Brain pericyte (primary cell): ENCODE measurements around the gene SLC22A3.
"Not testable (repeated sequence)": the region's sequence is repeated elsewhere in the genome, so short reads cannot be mapped to it uniquely, and the experiment has no call there.

ENCODE experiments used
- DNase-seq: peaks from one replicate; pipeline ENCODE4 v3.0.0-alpha.2; 2012; ENCODE audit warnings: low read depth, low spot score

The SLC22A3 gene, protein sequence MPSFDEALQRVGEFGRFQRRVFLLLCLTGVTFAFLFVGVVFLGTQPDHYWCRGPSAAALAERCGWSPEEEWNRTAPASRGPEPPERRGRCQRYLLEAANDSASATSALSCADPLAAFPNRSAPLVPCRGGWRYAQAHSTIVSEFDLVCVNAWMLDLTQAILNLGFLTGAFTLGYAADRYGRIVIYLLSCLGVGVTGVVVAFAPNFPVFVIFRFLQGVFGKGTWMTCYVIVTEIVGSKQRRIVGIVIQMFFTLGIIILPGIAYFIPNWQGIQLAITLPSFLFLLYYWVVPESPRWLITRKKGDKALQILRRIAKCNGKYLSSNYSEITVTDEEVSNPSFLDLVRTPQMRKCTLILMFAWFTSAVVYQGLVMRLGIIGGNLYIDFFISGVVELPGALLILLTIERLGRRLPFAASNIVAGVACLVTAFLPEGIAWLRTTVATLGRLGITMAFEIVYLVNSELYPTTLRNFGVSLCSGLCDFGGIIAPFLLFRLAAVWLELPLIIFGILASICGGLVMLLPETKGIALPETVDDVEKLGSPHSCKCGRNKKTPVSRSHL

DNA sequence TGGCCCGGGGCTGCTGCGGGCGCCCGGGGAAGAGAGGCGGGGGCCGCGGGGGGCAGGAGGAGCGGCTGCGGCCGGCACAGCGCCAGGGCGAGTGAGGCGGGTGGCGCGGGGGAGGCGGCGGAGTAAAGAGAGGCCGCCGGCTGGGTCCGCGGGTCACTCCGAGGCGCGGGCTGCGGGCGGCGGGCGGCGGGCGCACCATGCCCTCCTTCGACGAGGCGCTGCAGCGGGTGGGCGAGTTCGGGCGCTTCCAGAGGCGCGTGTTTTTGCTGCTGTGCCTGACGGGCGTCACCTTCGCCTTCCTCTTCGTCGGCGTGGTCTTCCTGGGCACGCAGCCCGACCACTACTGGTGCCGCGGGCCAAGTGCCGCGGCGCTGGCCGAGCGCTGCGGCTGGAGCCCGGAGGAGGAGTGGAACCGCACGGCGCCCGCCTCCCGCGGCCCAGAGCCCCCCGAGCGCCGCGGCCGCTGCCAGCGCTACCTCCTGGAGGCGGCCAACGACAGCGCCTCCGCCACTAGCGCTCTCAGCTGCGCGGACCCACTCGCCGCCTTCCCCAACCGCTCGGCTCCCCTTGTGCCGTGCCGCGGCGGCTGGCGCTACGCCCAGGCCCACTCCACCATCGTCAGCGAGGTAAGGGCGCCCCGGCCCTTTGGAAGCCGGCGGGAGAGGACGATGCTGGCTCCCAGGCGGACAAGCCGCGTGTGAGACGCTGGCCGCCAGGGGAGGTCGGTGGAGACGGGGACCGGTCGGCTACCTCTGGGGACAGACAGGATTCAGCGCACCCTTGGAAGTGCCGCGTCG lies at the start of gene SLC22A3:
Gene SLC22A3, plus strand, starts transcription at position 156 of the 797 bp plus-strand sequence. Its CDS starts 42 bp downstream, at position 198.
- no peak for DNase-seq

DNA sequence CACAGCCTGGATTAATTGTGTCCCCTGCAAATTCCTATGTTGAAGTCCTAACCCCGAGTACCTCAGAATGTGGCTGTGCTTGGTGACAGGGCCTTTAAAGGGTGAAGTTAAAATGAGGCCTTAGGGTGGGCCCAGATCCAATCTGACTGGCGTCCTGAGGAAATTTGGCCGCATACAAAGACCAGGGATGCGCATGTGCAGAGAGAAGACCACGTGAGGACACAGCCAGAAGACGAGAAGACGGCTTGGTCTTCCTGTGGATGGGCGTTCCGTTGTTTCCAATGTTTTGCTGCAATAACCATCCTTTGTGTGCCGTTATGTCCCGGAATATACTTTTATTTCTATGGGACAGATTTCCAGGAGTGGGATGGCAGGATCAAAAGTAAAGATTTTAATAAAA lies 48.6 kb upstream of the SLC22A3 start:
- no peak for DNase-seq

DNA sequence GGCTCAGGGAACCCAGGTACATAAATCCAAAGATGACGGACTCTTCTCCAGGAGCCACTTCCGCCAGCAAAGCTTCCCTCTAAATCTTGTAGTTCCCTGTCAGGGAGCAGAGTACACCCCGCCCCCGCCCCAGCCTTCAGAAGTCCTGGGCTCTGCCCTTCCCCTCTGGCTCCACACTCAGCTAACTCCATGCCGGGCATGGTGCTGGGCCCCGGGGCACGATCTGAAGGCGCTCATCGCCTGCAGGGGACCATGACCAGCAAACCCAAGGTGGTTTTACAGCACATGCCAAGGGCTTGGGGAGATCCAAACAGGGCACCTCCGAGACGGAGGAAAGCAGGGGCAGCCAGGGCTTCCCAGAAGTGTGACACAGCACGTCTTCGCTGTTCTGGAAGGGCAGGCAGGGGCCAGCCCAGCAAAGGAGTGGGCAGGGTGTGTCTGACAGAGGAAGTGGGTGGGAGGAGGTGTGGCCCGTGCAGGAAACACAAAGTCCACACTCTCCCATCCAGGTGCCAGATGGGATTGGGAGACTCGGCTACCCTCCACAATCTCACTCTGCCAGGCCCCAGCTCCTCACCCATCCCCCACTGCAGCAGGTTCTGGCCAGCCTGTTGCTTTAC lies 48.0 kb upstream of the SLC22A3 start:
- DNase-seq: no peak

DNA sequence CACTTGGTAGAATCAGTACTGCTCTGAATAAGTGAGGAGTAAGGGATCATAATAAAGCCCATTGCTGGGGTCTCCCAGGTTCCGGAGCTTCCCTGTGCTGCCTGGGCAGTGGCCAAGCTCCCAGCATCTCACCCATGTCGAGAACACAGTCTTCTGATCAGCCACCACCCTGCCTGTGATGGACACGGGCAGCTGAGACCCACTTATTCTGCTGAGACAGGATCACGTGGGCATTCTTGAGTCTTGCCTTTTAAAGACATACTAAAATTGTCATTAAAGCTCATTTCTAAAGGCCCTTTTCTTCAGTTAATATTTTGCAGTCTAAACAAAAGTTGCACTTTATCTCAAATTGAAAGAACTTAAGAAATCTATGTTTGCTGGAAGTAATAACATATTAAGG lies 46.8 kb upstream of the SLC22A3 start:
- DNase-seq: no peak

DNA sequence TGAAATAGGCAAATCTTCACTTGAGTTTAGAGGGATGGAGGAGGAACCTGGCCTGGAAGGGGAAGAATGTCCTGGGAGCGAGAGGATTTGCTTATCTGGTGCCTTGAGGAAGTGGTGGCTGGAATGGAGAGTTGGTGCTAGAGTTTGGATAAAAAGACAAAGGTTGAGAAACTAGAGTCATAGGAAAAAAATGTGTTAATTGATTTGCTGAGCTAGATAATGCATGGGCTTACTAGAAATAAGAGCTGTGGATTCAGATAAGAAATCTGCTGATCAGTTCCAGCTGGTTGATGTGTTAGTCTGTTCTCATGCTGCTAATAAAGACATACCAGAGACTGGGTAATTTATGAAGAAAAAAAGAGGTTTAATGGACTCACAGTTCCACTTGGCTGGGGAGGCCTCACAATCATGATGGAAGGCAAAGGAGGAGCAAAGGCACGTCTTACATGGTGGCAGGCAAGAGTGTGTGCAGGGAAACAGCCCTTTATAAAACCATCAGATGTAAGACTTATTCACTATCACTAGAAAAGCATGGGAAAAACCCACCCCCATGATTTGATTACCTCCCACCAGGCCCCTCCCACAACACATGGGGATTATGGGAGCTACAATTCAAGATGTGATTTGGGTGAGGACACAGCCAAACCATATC lies 45.6 kb upstream of the SLC22A3 start:
- not testable (repeated sequence) for DNase-seq

DNA sequence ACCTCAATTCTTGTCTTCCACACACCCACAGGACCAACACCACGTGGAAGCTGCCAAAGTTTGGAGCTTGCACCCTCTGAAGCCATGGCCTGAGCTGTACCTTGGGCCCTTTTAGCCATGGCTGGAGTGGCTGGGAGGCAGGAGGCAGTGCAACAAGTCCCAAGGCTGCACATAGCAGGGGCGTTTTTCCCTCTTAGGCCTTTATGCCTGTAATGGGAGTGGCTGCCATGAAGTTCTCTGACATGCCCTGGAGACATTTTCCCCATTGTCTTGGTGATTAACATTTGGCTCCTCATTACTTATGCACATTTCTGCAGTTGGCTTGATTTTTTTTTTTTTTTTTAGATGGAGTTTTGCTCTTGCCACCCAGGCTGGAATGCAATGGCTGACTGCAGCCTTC lies 44.4 kb upstream of the SLC22A3 start:
- DNase-seq: no peak

DNA sequence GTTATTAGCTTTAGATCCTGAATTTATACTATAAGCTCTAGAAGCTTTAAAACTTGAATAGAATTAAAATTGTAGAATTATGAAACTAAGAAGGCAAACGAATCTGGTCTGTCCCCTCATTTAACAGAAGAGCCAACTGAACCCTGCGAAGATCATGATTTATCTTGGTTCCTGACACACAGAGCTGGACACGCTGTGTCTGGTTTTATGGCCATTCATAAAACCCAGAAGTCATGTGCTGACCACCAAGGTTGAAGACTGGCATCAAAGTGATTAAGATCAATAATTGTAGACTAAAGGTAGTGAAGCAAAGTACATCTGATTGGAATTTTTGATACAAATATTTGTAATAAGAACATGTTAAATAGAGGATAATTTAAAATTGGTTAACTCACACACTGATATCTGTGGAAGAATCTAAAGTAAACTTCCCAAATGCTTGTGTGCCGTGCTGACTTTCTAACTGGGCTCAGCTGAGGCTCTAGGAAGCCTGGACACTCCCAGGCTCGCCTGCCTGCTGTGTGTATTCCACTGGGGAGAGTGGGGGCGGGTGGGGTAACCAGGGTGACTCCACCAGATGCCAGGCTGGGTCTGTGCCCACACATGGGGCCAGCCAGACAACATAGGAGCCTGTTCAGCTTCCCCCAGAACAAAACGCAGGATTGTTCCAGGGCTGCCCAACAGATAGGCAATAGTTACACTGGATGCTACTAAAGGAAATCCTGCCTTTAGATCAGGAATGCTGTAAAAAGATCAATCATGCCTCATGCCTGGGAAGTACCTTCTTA lies 42.1 kb upstream of the SLC22A3 start:
- no peak for DNase-seq

DNA sequence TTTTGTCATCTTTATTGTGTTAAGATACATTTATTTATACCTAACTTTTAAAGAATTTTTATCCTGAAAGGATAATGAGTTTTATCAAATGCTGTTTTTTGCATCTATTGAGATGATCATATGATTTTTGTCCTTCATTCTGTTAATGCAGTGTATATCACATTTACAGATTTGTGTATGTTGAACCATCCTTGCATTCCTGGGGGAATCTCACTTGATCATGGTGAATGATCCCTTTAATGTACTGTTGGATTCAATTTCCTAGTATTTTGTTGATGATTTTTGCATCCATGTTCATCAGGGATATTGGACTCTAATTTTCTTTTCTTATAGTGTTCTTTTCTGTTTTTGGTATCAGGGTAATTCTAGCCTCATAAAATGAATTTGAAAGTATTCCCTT lies 38.5 kb upstream of the SLC22A3 start:
- no peak for DNase-seq

DNA sequence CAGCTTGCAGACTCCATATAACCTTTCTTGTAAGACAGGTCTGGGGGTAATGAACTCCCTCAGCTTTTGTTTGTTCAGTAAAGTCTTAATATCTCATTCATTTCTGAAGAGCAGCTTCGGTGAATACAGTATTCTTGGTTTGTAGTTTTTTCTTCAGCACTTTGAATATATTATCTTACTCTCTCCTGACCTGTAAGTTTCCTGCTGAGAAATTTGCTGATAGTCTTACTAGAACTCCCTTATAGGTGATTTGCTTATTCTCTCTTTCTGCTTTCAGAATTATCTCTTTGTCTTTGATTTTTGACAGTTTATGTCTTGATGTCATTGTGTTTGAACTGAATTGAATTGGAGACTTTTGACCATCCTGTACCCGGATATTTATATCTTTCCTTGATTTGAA lies 35.3 kb upstream of the SLC22A3 start:
- no peak for DNase-seq

DNA sequence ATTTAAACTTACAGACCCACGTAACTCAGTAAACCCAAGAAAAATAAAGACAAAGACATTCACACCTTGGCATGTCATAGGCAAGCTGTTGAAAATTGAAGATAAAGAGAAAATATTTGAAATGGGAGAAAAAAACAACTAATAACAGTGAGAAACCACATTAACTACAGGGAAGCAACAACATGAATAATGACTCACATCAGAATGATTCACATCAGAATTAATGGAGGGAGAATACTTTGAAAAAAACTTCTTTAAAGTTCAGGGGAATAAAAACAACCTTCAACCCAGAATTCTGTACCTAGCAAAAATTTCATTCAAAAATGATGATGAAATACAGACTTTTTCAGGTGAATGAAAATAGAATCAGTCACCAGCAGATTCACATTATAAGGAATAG lies 32.9 kb upstream of the SLC22A3 start:
- no peak for DNase-seq

DNA sequence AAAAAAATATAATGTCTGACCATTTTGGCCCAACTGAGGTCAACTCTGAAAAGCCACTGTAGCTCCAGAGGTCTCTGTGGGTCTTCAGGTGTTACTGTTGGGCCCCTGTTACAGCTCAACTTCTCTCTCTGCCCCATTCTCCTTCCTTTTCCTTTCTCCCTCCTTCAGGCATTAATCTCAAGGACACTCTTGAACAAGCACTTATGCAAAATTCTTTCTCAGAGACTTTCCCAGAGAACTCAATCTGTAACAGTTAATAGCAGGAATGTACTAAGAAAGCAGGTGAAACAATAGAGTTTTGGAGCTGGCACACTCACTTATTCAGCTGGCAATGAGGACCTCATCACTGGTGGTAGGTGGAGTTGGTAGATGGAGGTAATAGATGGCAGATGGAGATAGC lies 31.9 kb upstream of the SLC22A3 start:
- no peak for DNase-seq

DNA sequence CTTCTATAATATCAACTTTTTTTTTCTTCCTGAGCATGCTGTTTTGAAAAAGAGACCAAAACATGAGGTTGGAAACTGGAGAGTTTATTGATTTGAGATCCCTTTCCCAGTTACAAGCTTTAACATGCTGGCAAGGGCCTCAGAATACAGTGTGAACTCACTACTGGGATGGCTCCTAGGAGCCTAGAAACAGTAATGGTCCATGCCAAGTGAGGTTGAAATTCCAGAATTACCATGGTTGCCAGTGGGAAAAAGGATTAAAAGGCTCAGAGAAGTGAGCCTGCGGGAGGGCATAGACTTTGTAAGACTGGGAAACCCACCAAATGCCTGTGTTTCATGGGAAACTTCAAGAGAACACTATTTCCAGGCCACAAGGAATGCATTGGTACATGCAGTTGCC lies 28.9 kb upstream of the SLC22A3 start:
- no peak for DNase-seq

DNA sequence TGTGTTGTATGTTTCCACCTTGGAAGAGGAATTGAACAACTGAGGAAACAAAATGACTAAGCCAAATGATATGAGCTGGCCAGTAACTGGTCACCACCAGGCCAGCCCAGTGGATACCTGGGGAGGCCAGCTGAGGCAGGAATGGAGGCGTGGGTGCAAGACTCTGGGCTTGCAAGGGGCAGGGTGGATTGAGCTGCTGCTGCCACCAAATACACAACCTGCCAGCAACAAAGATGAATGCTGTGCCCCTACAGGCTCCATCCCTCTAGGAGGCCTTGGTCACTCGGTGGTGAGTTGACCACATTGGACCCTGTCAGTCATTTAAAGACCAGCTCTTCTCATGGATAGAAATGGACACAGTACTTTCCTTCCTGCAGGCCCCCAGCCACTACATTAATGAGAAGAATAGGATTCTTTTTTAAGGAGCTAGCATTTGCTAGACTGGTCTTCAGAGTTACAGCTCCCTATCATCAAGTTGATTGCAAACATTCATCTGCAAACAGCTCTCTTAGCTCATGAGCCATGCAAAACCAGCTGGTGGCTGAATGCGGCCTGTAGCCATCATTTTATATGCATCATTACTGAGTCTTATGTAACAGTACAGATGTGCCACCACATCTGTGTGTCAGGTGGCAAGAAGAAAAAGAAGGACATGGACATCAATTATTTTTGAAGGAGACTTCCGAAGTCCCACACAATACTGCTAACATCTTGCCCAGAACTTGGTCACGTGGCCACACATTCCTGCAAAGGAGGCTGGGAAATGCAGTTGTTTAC lies 26.3 kb upstream of the SLC22A3 start:
- no peak for DNase-seq

DNA sequence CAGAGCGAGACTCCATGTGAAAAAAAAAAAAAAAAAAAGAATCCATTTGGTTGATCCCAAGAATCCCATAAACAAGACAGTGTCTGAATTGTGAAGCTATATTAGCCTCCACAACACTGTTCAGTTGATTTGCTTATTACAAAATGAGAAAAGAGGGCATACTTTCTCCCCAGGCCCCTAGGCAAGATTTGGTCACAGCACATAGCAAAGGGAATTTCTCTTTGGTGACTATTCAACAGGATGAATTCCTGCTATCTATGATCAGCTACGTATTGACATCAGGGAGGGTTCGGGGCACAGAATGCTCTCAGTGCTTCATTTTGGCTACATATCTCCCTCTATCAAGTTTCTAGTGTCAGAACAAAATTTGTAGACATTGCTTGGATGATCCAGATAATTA lies 20.2 kb upstream of the SLC22A3 start:
- no peak for DNase-seq

DNA sequence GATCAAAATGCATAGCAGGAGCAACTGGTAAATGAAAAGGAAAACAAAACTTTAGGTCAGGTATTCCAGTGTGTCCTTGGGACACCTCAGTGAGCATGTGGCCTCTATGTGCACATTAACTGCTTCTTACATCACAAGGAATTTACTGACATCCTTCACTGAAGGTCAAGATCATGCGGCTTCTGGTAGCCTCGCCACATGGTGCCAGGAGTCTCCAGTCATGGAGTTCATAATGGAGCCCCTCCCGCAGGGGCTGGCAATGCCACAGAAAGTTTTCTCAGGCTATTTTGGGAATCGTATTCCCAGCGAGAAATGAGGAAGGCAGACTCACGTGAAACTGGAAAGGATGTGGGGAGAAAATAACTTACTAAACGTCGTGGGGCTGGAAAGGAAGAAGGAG lies 19.7 kb upstream of the SLC22A3 start:
- DNase-seq: no peak

DNA sequence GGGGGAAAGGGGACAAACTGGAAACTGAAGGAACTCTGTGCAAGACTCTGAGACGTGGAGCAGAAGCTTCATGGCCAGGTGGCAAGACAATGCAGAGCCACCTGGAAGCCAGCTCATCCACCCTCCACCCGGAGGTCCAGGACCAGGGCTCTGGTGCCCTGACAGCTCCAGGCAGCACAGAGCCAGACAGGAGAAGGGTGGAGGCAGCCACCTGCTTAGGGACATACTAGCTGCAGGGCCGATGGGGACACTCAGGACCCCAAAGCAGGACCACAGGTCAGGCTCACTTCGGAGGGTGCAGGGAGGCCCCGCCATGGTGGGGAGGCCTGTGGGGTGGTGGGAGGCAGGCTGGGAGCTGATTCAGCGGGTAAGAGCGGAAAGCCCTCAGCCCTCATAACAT lies 19.0 kb upstream of the SLC22A3 start:
- no peak for DNase-seq

DNA sequence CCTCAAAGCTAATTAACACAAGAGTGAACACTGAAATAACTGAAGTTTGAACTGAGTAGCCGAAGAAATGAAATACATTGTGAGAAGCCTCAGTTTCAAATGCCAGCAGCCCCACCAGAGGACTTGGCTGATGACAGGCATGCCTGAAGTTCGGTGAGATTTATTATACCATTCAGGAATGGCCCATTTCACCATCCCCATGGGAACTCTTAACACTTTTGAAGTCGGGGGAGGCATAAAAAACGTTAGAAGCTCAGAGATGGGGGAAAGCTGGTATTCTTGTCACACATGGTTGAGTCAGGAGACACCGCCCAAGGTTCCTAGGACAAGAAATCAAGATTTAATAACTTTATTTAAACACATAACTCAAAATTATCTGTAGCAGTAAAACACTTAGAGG lies 17.6 kb upstream of the SLC22A3 start:
- no peak for DNase-seq

DNA sequence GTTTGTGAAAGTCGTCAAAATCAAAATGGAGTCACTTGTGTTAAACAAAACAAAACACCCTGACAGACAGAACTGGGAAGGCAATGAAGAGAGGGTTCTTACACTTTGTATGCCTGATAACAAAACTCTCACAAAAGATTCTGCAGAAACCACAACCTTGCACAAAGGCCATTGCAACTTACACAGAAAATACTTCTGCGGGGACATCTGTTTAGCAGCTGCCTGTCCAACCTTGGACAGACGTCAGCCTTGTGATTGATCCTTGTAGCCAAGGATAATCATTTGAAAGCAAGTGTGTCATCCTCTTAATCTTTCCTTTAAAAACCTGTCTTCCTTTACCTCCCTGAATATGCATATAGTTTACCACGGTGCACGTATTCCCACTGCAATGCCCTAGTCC lies 17.0 kb upstream of the SLC22A3 start:
- no peak for DNase-seq

DNA sequence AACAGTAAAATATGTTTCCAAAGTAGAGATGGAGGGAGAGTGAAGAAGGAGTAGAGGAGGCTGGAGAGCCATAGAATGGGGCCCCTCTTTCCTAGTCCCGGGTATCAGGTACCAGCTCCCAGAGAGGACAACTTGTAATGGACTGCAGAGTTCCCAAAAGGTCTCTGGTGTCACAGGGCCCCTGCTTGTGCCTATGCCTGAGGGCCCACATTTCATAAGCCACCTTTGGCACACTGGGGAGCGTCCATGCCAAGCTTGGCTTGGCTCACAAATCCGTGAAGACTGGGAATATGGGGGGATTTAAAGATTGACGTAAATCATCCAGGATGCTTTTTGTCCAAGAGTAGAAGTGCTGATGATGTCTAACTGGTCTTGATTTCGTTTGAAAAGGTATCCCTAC lies 16.4 kb upstream of the SLC22A3 start:
- DNase-seq: no peak

DNA sequence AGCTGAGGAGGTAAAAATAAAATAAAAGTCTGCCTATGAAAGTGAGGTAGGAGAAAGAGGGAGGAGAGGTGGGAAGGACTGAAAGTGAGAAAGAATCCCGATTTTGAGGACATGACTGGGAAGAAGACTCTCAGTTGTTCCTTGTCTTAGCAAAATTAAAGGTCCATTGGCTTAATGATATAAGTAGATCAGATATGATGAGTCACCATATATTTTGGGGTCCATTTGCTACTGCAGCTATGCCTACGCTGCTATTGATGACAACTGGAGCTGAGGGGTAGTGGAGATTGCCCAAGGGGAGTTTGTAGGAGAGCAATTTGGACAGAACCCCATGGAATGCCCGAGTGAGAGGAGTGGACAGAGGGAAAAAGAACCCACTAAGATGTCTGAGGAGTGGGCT lies 15.1 kb upstream of the SLC22A3 start:
- no peak for DNase-seq
